HG02884 (cell line): ENCODE results near the gene CDK2AP2.
"Not testable (repeated sequence)": the region's sequence is repeated elsewhere in the genome, so short reads cannot be mapped to it uniquely, and the experiment has no call there.

Experiments
- ATAC-seq: cut with Tn5 transposase; IDR thresholded peaks from one replicate; pipeline ENCODE4 v1.9.1; 2021; ENCODE audit warnings: mild to moderate bottlenecking, moderate library complexity; ENCODE audit not compliant: unreplicated experiment

Gene CDK2AP2

GRCh38 chr11:67468056-67468455 lies 39.9 kb downstream of the CDK2AP2 start:
- ATAC-seq: no peak

GRCh38 chr11:67466962-67467771 lies 40.8 kb downstream of the CDK2AP2 start:
- ATAC-seq: no peak

- ATAC-seq: no peak
Measured at GRCh38 chr11:67466367-67466766, 41.6 kb downstream of the CDK2AP2 start.

- not testable (repeated sequence) for ATAC-seq
Measured at GRCh38 chr11:67465530-67465929, 42.4 kb downstream of the CDK2AP2 start.

- ATAC-seq: no peak
Measured at GRCh38 chr11:67465189-67465510, 42.8 kb downstream of the CDK2AP2 start.

- no peak for ATAC-seq
Measured at GRCh38 chr11:67464411-67465188, 43.4 kb downstream of the CDK2AP2 start.

GRCh38 chr11:67463680-67464410 lies 44.1 kb downstream of the CDK2AP2 start:
- ATAC-seq: no peak

GRCh38 chr11:67463186-67463585 lies 44.8 kb downstream of the CDK2AP2 start:
- ATAC-seq: no peak

- no peak for ATAC-seq
Measured at GRCh38 chr11:67458266-67458665, 49.7 kb downstream of the CDK2AP2 start.

- no peak for ATAC-seq
Measured at GRCh38 chr11:67457453-67457852, 50.5 kb downstream of the CDK2AP2 start.
